Mucosa of gallbladder (tissue), 1 donor: ENCODE results near the gene CDKL5. TPM values are rescaled to one million over a fixed set of nuclear protein-coding genes. Genes with fewer than 3 reads are reported as not detected.

Experiments
- DNase-seq: peaks from one replicate; pipeline ENCODE4 v3.0.0-alpha.2; 2020; ENCODE audit warnings: low spot score
- total RNA-seq: library from RNA; stranded (reverse); gene quantifications from one replicate; pipeline ENCODE4 v1.2.1, GENCODE V29; 2021
- donor health status: DM: no; HTN: no; CAD: no.

CDKL5 gene
- total RNA-seq, 1 donor from 2014 or later = 12.1 TPM

DNA sequence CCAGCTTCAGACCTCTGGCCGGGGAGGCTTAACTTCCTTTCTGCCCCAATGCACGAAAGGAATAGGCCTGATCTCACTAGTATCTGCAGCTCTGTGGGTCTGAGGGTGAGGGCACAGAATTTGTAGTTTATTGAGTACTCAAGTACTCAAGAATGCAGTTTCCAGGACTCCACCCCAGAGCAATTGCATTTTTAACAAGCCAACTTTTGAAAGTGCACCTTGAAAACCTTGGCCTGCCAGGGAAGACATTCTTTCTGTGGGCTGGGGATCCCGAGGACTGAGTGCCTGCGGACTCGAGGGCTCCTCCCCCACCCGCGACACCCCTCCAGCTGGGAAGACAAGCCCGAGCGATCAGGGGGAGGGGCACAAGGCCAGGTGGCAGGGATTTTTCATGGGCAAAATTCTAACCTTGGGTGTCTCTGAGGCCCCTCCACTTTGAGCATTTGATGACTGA lies 224.1 kb downstream of the CDKL5 start:
- no peak for DNase-seq

DNA sequence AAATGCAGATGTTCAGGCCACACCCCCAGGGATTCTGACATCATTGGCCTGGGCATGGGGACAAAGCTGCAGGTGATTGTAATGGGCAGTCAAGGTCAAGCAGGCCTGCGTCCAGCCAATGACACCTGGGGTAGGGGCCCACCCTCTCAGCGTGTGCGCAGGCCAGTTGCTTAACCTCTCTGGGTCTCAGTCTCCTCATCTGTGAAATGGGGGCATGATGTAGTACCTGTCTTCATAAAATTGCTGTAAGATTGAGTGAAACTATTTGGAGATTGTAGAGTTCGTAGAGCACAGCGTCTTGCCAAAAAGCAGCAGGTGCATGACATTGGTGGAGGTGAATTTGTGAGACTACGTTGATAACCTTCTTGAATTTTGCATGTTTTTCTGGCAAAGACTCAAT lies 225.3 kb downstream of the CDKL5 start:
- DNase-seq = no peak

DNA sequence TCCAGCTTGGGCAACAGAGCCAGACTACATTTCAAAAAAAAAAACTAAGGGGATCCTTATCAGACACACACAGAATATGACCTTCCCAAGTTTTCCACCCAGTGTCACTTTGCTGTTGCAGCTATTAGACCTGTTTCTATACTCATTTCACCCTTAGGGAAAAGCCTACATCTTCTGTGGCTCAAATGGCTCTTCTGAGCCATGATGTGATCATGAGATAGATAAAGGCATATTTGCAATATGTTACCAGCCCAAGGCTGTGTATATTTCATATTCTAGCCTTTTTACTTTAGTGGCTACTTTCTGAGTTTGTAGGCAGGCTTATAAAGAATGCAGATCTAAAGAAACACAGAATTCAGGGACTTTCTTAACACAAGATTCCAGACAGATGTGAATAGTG lies 227.2 kb downstream of the CDKL5 start:
- DNase-seq = no peak

DNA sequence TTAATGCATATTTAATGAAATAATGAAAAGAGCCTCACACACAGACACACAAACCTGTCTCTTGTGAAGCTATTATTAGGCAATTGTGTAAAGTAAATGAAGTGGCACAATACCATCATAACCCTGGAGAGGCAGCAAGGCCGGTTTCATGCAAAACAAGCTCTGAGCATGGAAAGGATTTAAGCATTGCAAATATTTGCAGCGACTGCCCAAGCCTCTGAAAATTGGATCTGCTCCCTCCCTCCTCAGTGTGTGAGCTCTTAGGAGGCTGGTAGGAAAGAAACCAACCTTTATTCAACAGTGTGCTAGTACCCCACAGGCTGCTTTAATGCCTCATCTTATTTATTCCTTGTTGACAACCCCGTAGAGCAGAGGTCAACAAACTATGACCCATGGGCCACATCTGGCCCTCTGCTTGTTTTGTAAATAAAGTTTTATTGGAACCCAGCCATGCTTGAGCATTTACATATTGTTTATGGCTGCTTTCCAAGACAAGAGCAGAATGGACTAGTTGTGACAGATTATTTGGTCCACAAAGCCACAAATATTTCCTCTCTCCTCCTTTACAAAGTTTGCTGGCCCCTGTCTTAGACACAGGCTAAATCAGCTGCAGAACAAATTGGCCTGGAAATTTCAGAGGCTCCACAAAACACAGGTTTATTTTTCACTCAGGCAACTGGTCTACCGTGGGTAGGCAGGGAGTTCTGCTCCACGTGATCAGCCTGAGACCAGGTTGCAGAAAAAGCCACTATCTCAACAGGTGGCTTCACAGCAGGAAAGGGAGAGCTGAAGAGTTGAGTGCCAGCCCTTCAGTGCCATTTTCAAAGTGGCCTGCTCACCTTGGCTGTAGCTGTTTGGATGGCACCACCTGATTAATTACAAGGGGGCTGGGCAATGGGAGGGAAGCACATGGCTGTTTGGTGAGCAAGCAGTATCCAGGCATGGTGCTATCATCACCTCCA lies 229.7 kb downstream of the CDKL5 start:
- DNase-seq = no peak

DNA sequence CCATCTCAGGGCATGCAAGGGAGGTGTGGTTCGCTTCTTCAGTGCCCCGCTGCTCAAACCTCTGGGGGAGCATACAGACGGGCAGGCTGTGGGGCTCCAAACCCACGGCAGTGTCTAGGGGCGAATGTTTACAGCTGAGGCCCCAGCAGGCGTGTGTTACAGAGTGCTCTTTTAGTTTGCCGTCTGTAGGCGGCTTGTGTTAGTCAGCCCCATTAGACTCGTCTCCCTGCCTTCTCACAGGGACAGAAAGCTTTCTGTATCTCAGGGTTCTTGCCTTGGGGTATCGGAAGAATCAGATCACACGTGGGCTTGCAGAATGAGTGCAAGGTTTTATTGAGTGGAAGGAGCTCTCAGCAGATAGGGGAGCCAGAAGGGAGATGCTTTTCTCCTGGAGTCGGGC lies 235.9 kb downstream of the CDKL5 start:
- no peak for DNase-seq

DNA sequence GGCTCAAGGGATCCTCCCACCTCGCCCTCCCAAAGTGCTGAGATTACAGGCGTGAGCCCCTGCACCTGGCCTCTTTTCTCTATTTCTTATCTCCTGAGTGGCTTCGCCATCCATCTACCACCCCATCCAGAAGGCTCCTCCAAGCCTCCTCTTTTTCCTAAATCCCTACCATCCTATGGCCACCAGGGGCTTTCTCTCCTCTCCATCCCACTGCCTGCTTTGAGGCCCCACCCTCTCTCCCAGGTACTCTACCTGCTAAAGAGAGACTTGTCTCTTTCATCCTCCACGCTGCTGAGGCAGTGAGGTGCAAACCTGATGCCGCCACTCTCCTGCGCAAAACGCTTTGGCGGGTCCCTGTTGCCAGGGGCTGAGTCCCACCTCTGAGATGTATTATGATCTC lies 239.5 kb downstream of the CDKL5 start:
- no peak for DNase-seq

DNA sequence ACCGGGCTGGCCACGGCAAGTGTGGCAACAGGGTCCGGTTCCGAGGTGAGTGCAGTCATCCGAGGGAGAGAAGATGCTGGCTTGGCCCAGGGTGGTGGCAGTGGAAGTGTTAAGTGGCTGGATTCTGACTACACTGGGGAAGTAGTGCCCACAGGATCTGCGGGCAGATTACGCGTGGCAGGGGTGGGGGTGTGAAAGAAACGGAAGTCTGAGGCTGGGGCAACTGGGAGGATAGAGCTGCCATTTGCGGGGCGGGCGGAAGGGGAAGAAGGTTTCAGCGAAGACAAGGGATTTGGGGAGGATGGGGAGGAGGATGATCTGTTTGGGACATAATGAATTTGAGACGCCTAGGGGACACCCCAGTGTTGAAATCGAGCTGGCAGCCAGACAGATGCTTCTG lies 241.2 kb downstream of the CDKL5 start:
- no peak for DNase-seq

DNA sequence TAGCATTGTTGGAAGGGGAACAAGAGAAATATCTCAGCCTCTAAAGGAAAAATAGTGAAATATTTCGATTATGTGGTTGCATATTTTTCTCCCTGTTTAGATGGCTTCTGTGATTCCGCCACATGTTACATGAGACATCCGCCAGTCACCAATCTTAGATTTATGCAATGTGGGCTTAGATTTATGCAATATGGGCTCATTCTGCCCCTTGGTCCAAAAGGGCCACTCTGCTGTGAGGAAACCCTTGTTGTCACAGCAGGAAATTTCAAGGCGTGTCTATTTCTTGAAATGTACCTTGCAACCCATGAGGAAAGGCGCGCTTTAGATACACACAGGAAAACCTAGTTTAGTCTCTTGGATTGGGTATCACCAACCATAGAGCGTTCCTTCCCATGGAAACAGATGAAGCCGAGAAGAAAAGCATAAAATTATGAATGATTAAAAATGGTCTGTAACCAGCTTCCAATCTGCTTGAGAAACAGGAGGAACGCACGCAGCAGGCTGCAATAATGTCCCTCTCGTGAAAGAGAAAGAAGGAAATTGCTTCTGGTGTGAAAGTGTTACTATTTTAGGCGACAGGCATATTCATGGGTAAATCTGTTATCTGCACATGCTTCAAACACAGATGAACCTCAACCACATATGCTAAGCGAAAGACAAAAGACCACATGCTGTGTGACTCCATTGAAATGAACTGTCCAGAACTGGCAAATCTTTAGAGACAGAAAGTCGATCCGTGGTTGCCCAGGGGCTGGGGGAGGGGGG lies 242.8 kb downstream of the CDKL5 start:
- no peak for DNase-seq

DNA sequence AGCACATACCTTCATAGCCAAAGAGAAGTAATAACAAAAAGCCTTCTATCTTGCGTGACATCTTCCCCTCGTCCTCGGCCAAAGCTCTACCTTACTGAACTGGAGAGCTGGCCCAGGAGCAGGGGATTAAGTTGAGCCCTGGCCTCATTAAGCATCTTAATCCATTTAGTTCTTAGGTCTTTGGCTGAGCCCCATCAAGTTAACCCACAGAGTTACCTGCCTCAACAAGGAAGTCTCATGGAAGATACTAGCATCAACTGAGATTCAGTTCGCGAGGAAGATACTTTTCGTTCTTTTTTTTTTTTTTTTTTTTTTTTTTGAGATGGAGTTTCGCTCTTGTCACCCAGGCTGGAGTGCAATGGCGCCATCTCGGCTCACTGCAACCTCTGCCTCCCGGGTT lies 246.6 kb downstream of the CDKL5 start, which contains the start of gene RS1:
Gene RS1, minus strand, starts transcription at position 101 of the 400 bp plus-strand sequence. Its CDS starts 40 bp downstream, at position 61.
- no peak for DNase-seq

DNA sequence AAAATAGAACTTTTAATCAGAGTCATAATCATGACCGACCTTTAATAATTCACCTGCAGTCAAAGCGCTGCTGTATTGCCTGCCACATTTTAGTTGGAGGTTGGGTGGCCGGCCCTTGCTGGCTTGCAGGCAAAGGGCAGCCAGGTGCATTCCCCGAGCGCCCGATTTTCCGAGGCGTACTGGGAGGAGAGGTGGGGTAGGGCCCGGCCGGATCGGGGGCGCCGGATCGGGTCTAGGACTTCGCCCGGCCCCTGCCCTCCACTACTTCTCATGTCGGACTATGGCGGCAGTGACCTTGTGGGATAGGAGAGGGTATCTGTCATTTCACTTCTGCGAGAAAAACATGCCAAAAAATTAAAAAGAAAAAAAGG lies 249.0 kb downstream of the CDKL5 start:
- DNase-seq = no peak

DNA sequence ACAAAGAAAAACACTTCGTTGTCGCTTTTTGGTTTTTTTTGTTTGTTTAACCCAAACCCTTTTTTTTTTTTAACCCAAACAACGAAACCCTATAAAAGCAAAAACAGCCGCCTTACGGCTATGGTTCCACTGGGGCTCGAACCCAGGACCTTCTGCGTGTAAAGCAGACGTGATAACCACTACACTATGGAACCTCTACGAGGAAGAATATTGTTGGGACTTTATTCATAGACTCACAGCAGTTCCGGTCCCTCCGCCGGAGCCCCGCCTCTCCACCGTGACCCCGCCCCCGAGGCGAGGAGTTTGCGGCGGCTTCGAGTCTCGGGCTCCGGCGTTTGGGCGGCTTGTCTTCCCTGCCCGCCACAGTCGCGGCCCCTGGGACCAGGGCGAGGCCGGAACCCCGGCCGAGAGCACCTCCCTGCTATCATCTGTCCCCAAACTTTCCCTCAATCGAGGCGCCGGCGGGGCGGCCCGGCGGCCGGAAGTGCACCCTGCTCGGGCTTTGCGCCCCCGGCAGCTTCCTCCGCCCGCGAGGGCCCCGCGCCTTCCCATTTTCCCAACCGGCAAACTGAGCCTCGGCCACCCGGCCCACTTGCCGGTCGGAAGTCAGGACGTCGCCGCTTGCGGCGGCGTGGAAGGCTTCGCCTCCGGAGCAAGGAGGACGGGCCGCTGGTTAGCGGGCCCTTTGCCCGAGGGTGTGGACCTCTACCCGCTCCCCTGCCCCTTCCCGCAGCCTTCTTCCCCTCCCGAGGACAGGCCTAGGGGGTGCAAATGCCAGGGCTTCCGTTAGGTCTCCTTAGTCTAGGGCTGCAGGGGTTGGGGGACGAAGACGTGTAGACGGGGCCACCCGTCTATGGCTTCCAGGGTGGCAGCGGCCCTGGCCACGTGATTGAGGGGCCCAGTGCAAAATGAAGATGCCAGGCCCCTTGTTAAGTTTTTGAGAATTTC lies 249.7 kb downstream of the CDKL5 start:
- DNase-seq = peak; percentile 74

DNA sequence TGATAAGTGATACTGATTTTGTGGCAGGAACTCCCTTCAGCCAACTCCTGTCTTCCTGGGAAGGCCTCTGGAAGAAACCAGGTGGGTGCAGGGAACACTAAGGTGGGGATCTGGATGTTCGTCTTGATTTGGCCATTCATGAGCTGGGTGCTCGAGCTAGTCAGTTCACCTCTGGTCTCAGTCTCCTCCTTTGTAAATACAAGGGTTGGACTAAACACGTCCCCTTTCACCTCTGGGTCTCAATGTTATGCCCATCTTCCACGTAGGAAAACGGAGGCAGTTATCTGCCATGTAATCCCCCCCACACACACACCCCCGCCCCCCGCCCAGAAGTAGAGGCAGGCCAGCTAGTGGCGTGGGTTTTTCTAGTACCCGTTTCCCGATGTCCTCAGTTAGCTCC lies 250.6 kb downstream of the CDKL5 start:
- no peak for DNase-seq

DNA sequence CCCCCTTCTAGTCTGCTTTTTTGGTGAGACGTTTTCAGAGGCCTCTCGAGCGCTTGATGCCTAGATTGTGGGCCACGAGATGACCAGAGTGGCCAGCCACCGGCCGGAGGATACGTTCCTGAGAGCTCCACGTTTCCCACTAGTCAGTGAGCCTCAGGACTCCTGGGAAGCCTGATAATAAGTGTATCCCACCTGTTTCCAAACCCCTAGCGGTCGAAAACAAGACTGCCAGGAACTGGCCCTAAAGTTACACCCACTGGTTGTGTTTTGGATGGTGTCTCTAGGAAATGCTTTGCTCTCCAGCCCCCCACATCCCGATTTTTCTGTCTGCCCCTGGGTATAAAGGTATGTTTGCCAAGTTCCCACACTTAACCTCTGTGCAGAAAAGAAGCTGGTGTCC lies 251.1 kb downstream of the CDKL5 start:
- no peak for DNase-seq

DNA sequence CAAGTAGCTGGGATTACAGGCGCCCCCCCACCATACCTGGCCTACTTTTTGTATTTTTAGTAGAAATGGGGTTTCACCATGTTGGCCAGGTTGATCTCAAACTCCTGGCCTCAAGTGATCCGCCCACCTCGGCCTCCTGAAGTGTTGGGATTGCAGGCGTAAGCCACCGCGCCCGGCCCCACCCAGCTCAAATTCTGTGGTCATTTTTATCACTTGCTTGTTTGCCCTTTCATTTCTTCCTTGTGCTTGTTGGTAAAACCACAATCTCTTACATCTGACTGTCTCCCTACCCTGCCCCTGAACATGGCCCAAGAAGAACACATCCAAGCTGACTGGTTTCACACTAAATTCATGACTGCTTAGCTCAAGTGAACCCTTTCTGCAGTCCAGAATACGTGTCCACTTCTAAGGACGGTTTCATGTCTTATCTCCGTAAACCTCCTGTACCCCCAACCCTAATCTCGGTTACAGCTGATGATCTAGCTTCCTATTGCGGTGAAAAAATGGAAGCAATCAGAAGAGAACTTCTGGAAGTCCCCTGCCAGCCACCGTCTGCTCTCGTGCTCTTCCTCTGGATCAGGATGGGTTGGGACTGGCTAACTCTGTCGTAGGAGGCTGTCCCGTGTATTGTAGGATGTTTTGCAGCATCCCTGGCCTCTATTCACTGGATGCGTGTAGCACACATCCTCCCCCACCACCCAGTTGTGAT lies 251.9 kb downstream of the CDKL5 start:
- no peak for DNase-seq

DNA sequence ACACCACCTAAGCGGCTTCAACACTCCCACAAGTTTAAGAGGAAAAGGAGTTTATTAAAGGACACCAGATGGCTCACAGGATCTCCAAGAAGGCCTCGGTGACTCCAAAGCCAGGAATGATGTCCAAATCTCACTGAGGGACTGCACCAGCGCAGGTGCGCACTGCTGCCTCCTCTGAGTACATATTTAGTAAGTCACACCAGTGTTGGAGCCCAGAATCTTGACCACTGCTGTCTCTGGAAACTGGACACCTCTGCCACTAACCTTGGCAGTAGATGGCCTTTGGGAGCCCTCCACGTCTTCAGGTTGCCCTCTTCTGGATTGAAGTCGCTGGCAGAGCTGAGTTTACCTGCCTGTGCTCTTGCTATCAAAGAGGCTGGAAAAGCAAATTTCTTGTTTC lies 256.6 kb downstream of the CDKL5 start:
- no peak for DNase-seq

DNA sequence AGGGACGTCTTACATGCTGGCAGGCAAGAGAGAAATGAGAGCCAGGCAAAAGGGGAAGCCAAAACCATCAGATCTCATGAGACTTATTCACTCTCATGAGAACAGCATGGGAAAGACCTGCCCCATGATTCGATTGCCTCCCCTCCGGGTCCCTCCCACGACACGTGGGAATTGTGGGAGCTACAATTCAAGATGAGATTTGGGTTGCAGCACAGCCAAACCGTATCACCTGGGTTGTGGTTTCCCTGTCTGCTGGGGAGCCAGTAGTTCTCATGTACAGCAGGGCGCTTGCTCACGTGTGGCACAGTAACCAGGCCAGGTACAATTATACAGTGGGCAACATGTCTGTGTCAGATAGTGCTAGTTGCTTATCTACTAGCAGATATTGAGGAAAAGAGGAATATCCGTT lies 257.6 kb downstream of the CDKL5 start:
- no peak for DNase-seq

DNA sequence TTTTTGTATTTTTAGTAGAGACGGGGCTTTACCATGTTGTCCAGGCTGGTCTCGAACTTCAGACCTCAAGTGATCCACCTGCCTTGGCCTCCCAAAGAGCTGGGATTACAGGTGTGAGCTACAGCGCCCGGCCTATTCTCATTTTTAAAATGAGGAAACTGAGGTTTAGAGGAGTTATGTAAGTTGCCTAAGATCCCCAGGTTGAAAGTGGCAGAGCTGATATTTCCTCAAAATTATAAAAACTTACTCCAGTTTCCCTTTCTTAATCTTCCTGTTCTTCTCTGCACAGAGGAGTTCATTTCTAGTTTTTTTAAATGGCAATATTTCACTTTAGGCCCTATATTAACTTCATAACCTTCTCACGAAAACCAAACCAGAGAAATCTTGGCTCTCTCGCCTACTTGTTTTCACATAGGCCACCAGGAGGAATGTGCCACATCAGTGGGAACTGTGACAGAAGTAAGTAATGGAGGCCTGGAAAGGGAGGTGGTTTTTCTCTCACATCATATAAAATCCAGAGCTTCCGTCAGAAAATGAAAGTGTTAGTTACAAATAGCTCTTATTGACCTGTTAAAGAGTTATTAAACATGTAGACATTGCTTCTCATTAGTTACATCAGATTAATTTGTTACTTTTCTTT lies 262.6 kb downstream of the CDKL5 start:
- no peak for DNase-seq

DNA sequence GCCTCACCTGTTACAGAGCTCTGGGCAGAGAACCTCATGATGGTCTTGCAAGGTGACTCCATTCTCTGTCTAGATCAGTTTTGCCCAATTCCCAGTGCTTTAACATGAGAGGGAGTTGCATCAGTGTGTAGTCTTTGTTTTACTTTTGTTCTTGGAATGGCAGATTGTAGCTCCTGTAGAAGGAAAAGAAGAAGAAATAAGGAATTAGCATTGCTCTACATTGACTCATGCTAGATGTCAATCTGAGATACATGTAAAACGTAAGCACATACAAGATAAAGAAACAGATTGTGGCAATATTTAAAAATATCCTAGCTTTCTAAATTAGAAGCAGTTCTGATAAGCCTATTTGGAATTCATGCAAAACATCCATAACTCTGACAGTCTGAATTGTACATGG lies 266.0 kb downstream of the CDKL5 start:
- DNase-seq = no peak

DNA sequence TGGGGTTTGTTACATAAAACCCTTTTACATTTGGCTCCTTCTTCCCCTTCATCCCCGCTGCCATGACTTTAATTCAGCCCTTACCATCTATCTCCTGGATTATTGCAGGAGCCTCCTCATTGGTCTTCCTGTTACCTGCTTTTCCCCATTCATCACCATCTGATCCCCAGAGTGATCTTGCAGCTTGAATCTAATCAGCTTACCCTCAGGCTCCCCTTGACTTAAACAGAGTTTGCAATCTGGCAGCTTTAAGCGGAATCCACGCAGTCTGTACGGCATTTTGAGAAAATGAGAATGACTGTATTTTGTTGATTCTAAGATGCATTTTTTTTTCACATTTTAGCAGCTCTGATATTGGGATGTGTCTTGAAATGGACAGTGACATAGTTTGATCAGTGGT lies 267.1 kb downstream of the CDKL5 start:
- DNase-seq = no peak

DNA sequence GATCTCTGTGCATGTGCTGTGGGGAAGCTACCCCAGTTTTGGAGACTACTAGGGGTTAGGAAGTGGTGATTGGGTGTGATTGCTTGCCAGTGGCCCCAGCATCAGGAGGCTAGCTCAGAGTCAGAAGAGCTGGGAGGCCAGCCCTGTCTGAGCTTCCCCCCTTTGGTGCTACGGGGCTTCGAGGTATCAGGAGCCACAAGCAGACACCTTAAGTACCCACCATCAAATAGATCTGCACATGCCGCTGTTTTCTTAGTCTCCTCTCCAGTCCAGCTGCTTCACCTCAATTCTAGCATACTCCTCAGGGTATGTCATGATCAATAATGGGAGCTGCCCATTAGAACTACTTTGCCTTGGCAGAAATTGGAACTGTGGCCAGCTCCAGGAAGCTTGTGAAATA lies 271.2 kb downstream of the CDKL5 start:
- DNase-seq = no peak
